Raji (cell line): ENCODE measurements around the gene CORO2B.

Experiments
- POLR2A ChIP-seq: IDR thresholded peaks from 2 replicates; pipeline ENCODE4 v1.6.1; 2011; ENCODE audit warnings: low read depth, low read length, control low read depth; ENCODE audit not compliant: insufficient read depth

Gene CORO2B

DNA sequence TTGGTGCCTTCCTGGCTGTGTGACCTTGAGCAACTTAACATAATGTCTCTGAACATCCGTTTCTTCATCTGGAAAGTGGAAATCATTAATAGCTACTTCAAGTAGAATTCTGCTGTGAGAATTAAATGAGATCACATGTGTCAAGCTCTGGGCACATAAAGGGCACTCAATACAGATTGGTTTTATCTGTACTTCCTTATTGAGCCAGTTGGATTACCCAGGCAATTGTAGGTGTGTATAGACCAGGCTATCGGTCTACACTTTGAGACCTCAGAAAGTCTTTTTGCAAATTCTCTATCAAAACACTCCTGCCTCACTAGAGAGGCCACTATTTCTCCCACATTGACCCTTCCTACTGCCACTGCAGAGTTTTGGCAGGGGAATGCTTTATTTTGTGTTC is 194.2 kb downstream of the CORO2B start:
- no peak for TF ChIP-seq POLR2A

GRCh38 chr15:68774120-68774519 is 195.3 kb downstream of the CORO2B start:
- TF ChIP-seq POLR2A: no peak

DNA sequence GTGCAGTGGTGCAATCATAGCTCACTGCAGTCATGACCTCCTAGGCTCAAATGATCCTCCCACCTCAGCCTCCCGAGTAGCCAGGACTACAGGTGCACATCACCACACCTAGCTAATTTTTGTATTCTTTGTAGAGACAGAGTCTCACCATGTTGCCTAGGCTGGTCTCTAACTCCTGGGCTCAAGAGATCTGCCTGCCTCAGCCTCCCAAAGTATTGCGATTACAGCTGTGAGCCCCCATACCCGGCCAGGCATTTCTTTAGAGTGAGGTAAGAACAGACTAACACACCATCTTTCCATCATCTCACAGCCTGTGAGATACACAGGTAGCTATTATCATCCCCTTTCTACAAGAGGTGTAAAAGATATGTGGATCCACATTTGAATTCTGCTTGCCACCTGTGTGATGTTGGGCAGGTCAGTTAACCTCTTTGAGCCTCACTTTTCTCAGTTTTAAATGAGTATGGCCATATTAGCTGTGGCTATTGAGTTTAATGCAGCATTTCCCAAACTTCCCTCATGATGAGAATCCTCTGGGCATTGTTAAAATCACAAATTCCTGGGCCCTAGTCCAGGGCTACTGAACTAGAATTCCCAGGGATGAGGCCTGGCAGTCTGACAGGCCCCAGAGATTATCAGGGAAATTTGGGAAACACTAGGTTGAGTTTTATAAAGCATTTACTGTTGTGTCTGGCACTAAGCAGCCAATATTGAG is 195.9 kb downstream of the CORO2B start:
- TF ChIP-seq POLR2A: no peak

DNA sequence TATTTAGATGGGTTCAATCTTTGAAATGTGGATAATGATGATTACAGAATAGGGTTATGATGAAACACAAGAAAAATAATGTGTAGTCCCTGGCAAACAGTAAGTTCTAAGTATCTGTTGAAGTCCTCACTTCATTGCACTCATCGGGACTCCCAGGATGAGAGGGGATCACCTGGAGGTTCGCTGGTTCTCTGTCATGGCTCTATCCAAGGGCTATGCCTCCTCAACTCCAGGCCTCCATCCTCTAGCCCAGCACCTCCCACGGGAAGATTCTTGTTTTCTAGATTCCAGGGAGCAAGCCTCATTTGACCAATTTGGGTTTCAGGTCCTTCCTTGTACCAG is 196.4 kb downstream of the CORO2B start:
- no peak for TF ChIP-seq POLR2A

GRCh38 chr15:68775671-68776476 is 197.1 kb downstream of the CORO2B start:
- no peak for TF ChIP-seq POLR2A

DNA sequence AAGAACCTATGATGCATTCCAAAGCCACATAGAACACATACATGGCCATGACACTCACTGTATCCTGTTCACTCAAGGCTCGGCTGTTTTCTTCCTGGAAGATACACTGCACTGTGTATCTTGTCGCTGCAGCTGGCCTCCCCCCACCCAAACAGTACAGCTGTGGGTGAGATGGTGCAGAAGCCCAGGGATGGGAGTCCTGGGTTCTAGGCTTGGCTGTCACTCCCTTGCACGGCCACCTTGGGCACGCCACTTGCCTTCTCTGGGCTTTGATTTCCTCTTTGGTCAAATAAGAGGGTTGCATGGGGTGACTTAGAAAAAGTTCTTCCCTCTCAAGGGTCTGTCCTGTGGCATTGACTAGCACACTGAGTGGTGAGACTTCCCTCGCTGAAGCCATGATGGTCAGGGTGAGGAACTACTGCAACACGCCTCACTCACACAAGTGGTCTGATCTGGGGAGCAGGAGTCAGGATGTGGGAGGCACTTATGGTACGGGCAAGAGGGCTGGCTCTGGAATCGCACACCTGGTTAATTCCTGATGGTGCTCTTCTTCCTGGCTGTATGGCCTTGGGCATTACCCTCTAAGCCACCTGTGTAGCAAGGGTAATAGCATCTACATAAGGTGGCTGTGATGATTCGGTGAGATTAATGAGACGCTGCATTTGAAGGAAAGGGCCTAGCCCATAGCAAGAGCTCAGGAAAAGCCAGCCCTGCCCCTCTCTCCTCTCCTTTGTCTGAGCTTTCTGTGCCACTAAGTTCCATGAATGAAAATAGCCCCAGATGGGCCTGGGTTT is 197.9 kb downstream of the CORO2B start:
- no peak for TF ChIP-seq POLR2A
